ENCODE measurements around the gene TRAPPC2B. TPM values are rescaled to one million over a fixed set of nuclear protein-coding genes. Genes with fewer than 3 reads are reported as not detected.

Gene TRAPPC2B
- total RNA-seq, 1 experiment from 2014 or later, result 16.1 TPM

- BruUV-seq (replicated peaks), result no TSS peak
- Histone ChIP-seq H3K36me3 (ENCODE audit: low read depth, low read length) (peaks cover 77% of the 10 kb centered on the region), H3K9ac (ENCODE audit: low read length) (no peak overlapping the region), H3K27ac (ENCODE audit: low read length) (no peak overlapping the region), H3K9me2 (replicated peaks; ENCODE audit: low read length) (no peaks in the 10 kb centered on the region), H3K4me2 (ENCODE audit: low read length) (no peak overlapping the region), H4K20me1 (ENCODE audit: low read length) (no peaks in the 10 kb centered on the region), H3K4me3 (ENCODE audit: low read length) (no peak overlapping the region), H3K79me2 (ENCODE audit: low read length) (peaks cover 35% of the 10 kb centered on the region), H3K9me3 (ENCODE audit: low read length) (peaks cover 23% of the 10 kb centered on the region; the same call in 1 of the 2 replicates), H3K27me3 (ENCODE audit: low read length) (no peaks in the 10 kb centered on the region), H2AFZ (ENCODE audit: low read length) (no peak overlapping the region), H3K4me1 (ENCODE audit: insufficient read depth, low read length) (peaks cover 8% of the 10 kb centered on the region), H3F3A (ENCODE audit: low read length, unreplicated experiment) (no peaks in the 10 kb centered on the region)
- POLR2A ChIA-PET (ENCODE audit: unreplicated experiment), result no interaction called here
- TF ChIP-seq EZH2 (IDR thresholded peaks at IDR 0.05; ENCODE audit: low read length, unreplicated experiment), result no peak
- no peak for TF ChIP-seq EZH2phosphoT487 (IDR thresholded peaks at IDR 0.05; ENCODE audit: borderline replicate concordance, low read length)
- TF ChIP-seq CTCF (conservative IDR thresholded peaks at IDR 0.05; ENCODE audit: low read depth, low read length), result no peak
- intact Hi-C loops (cut with micrococcal nuclease), result no loop called here
- ATAC-seq (no peak), DNase-seq (no peak)
- CTCF ChIA-PET, result no interaction called here
Observed at GRCh38 chr19:57395710-57396109, 32.4 kb downstream of the TRAPPC2B start.

- Histone ChIP-seq H3K4me1 (ENCODE audit: insufficient read depth, low read length) (no peaks in the 10 kb centered on the region), H3K9me3 (ENCODE audit: low read length) (0 out of 2 replicates have a peak, but pooled peaks cover 19% of the 10 kb centered on the region), H3K36me3 (ENCODE audit: low read depth, low read length) (peaks cover 57% of the 10 kb centered on the region), H3K4me2 (ENCODE audit: low read length) (no peak overlapping the region), H3K27ac (ENCODE audit: low read length) (no peak overlapping the region), H3F3A (ENCODE audit: low read length, unreplicated experiment) (no peaks in the 10 kb centered on the region), H3K79me2 (ENCODE audit: low read length) (peaks cover 6% of the 10 kb centered on the region; the same call in 1 of the 2 replicates), H4K20me1 (ENCODE audit: low read length) (no peaks in the 10 kb centered on the region), H3K9me2 (replicated peaks; ENCODE audit: low read length) (no peaks in the 10 kb centered on the region), H2AFZ (ENCODE audit: low read length) (no peak overlapping the region), H3K9ac (ENCODE audit: low read length) (no peak overlapping the region), H3K4me3 (ENCODE audit: low read length) (no peak overlapping the region), H3K27me3 (ENCODE audit: low read length) (no peaks in the 10 kb centered on the region)
- intact Hi-C loops (cut with micrococcal nuclease), result no loop called here
- TF ChIP-seq EZH2phosphoT487 (IDR thresholded peaks at IDR 0.05; ENCODE audit: borderline replicate concordance, low read length) (no peak), EZH2 (IDR thresholded peaks at IDR 0.05; ENCODE audit: low read length, unreplicated experiment) (no peak), CTCF (conservative IDR thresholded peaks at IDR 0.05; ENCODE audit: low read depth, low read length) (no peak)
- no peak for ATAC-seq
- ChIA-PET CTCF (no interaction called here), POLR2A (ENCODE audit: unreplicated experiment) (no interaction called here)
- DNase-seq, result no peak
- no TSS peak for BruUV-seq (replicated peaks)
Observed at GRCh38 chr19:57398868-57399267, 35.5 kb downstream of the TRAPPC2B start.

GRCh38 chr19:57403737-57404563, 40.6 kb downstream of the TRAPPC2B start:
- ATAC-seq, result no peak
- POLR2A ChIA-PET (ENCODE audit: unreplicated experiment), result no interaction called here
- no peak for DNase-seq
- no peak overlapping the region for H3K4me3 ChIP-seq (ENCODE audit: low read length)
- TF ChIP-seq EZH2 (IDR thresholded peaks at IDR 0.05; ENCODE audit: low read length, unreplicated experiment) (no peak), EZH2phosphoT487 (IDR thresholded peaks at IDR 0.05; ENCODE audit: borderline replicate concordance, low read length) (no peak), CTCF (conservative IDR thresholded peaks at IDR 0.05; ENCODE audit: low read depth, low read length) (no peak)
- no peaks in the 10 kb centered on the region for H3K4me1 ChIP-seq (ENCODE audit: insufficient read depth, low read length)
- H3K36me3 ChIP-seq (ENCODE audit: low read depth, low read length), result peaks cover 14% of the 10 kb centered on the region
- no peak overlapping the region for H2AFZ ChIP-seq (ENCODE audit: low read length)
- H3K9ac ChIP-seq (ENCODE audit: low read length), result no peak overlapping the region
- CTCF ChIA-PET, result no interaction called here
- no peaks in the 10 kb centered on the region for H3K9me2 ChIP-seq (replicated peaks; ENCODE audit: low read length)
- no peaks in the 10 kb centered on the region for H4K20me1 ChIP-seq (ENCODE audit: low read length)
- intact Hi-C loops (cut with micrococcal nuclease), result no loop called here
- H3K79me2 ChIP-seq (ENCODE audit: low read length), result no peaks in the 10 kb centered on the region
- no peaks in the 10 kb centered on the region for H3K9me3 ChIP-seq (ENCODE audit: low read length)
- H3K4me2 ChIP-seq (ENCODE audit: low read length), result no peak overlapping the region
- no TSS peak for BruUV-seq (replicated peaks)
- H3K27me3 ChIP-seq (ENCODE audit: low read length), result no peaks in the 10 kb centered on the region
- H3F3A ChIP-seq (ENCODE audit: low read length, unreplicated experiment), result no peaks in the 10 kb centered on the region
- no peak overlapping the region for H3K27ac ChIP-seq (ENCODE audit: low read length)

Measured in PC-3 (cell line).